ENCODE data around the gene TMEM272. TPM values are rescaled to one million over a fixed set of nuclear protein-coding genes. Genes with fewer than 3 reads are reported as not detected.

Gene TMEM272
- total RNA-seq, 1 experiment from 2014 or later, result 0.07 TPM

GRCh38 chr13:51780099-51780498, 64.9 kb downstream of the TMEM272 start:
- DNase-seq, result no peak
- ChIA-PET POLR2A (ENCODE audit: unreplicated experiment) (no interaction called here), CTCF (no interaction called here)
- intact Hi-C loops (cut with micrococcal nuclease), result loop anchor here (5.0 kb wide), 1 partner anchor 188 kb away; no protein-coding TSS in a partner anchor
- Histone ChIP-seq H3K27me3 (ENCODE audit: low read length) (no peaks in the 10 kb centered on the region), H3K9ac (ENCODE audit: low read length) (no peak overlapping the region), H3F3A (ENCODE audit: low read length, unreplicated experiment) (no peaks in the 10 kb centered on the region), H4K20me1 (ENCODE audit: low read length) (no peaks in the 10 kb centered on the region), H3K4me1 (ENCODE audit: insufficient read depth, low read length) (no peaks in the 10 kb centered on the region), H3K9me3 (ENCODE audit: low read length) (no peaks in the 10 kb centered on the region), H2AFZ (ENCODE audit: low read length) (no peak overlapping the region), H3K27ac (ENCODE audit: low read length) (no peak overlapping the region), H3K36me3 (ENCODE audit: low read depth, low read length) (no peaks in the 10 kb centered on the region), H3K4me3 (ENCODE audit: low read length) (no peak overlapping the region), H3K9me2 (replicated peaks; ENCODE audit: low read length) (no peaks in the 10 kb centered on the region), H3K79me2 (ENCODE audit: low read length) (no peaks in the 10 kb centered on the region), H3K4me2 (ENCODE audit: low read length) (no peak overlapping the region)
- BruUV-seq (replicated peaks), result no TSS peak
- ATAC-seq, result no peak
- no peak for TF ChIP-seq EZH2 (IDR thresholded peaks at IDR 0.05; ENCODE audit: low read length, unreplicated experiment)

- no peak for DNase-seq
- no peak for TF ChIP-seq EZH2 (IDR thresholded peaks at IDR 0.05; ENCODE audit: low read length, unreplicated experiment)
- no peak for TF ChIP-seq CTCF (conservative IDR thresholded peaks at IDR 0.05; ENCODE audit: low read depth, low read length)
- no peak for TF ChIP-seq EZH2phosphoT487 (IDR thresholded peaks at IDR 0.05; ENCODE audit: borderline replicate concordance, low read length)
- Histone ChIP-seq H3K27ac (ENCODE audit: low read length) (no peak overlapping the region), H3K9ac (ENCODE audit: low read length) (no peak overlapping the region), H3K27me3 (ENCODE audit: low read length) (no peaks in the 10 kb centered on the region), H2AFZ (ENCODE audit: low read length) (no peak overlapping the region), H3K4me1 (ENCODE audit: insufficient read depth, low read length) (no peaks in the 10 kb centered on the region), H3F3A (ENCODE audit: low read length, unreplicated experiment) (no peaks in the 10 kb centered on the region), H3K79me2 (ENCODE audit: low read length) (no peaks in the 10 kb centered on the region), H3K4me3 (ENCODE audit: low read length) (no peak overlapping the region), H3K9me3 (ENCODE audit: low read length) (no peaks in the 10 kb centered on the region), H3K4me2 (ENCODE audit: low read length) (no peak overlapping the region), H3K36me3 (ENCODE audit: low read depth, low read length) (no peaks in the 10 kb centered on the region), H4K20me1 (ENCODE audit: low read length) (no peaks in the 10 kb centered on the region), H3K9me2 (replicated peaks; ENCODE audit: low read length) (no peaks in the 10 kb centered on the region)
- BruUV-seq (replicated peaks), result no TSS peak
- ATAC-seq, result no peak
- intact Hi-C loops (cut with micrococcal nuclease), result no loop called here
- POLR2A ChIA-PET (ENCODE audit: unreplicated experiment), result no interaction called here
- CTCF ChIA-PET, result no interaction called here
These were observed 66.6 kb downstream of the TMEM272 start for GRCh38 chr13:51778392-51778791.

- no peak overlapping the region for H3K4me2 ChIP-seq (ENCODE audit: low read length)
- H2AFZ ChIP-seq (ENCODE audit: low read length), result no peak overlapping the region
- no peaks in the 10 kb centered on the region for H3K9me2 ChIP-seq (replicated peaks; ENCODE audit: low read length)
- DNase-seq, result no peak
- H3K4me3 ChIP-seq (ENCODE audit: low read length), result no peak overlapping the region
- H3K27me3 ChIP-seq (ENCODE audit: low read length), result no peaks in the 10 kb centered on the region
- TF ChIP-seq EZH2phosphoT487 (IDR thresholded peaks at IDR 0.05; ENCODE audit: borderline replicate concordance, low read length) (no peak), EZH2 (IDR thresholded peaks at IDR 0.05; ENCODE audit: low read length, unreplicated experiment) (no peak), CTCF (conservative IDR thresholded peaks at IDR 0.05; ENCODE audit: low read depth, low read length) (no peak)
- POLR2A ChIA-PET (ENCODE audit: unreplicated experiment), result no interaction called here
- no peak for ATAC-seq
- no peaks in the 10 kb centered on the region for H3F3A ChIP-seq (ENCODE audit: low read length, unreplicated experiment)
- no peaks in the 10 kb centered on the region for H3K79me2 ChIP-seq (ENCODE audit: low read length)
- H3K4me1 ChIP-seq (ENCODE audit: insufficient read depth, low read length), result no peaks in the 10 kb centered on the region
- H3K27ac ChIP-seq (ENCODE audit: low read length), result no peak overlapping the region
- no TSS peak for BruUV-seq (replicated peaks)
- H4K20me1 ChIP-seq (ENCODE audit: low read length), result no peaks in the 10 kb centered on the region
- intact Hi-C loops (cut with micrococcal nuclease), result no loop called here
- H3K36me3 ChIP-seq (ENCODE audit: low read depth, low read length), result no peaks in the 10 kb centered on the region
- CTCF ChIA-PET, result no interaction called here
- no peaks in the 10 kb centered on the region for H3K9me3 ChIP-seq (ENCODE audit: low read length)
- H3K9ac ChIP-seq (ENCODE audit: low read length), result no peak overlapping the region
These were observed 67.1 kb downstream of the TMEM272 start for GRCh38 chr13:51777921-51778320.

Measured in PC-3 (cell line).